Activated CD4-positive, CD25-positive, alpha-beta regulatory T cell treated with anti-CD3 and anti-CD28 coated beads, Interleukin-2, amount 50 U/mL, for 24 hours (primary cell): ENCODE results near the gene BDNF.
"Not testable (repeated sequence)": the region's sequence is repeated elsewhere in the genome, so short reads cannot be mapped to it uniquely, and the experiment has no call there.

Experiments used
- ATAC-seq, 2 donors: fragments of 150-1000 bp; cut with Tn5 transposase; one replicate each; pipeline ENCODE4 v1.10.0; 2021; ENCODE audit warnings: mild to moderate bottlenecking in 1 of 2, moderate library complexity in 1 of 2

The BDNF gene

GRCh38 chr11:27700351-27701301 lies at the start of gene BDNF:
Gene BDNF (minus strand): TSS chr11:27700455. CDS start chr11:27658564, 41,891 bp downstream.
- peak; percentile 31 to 36 for ATAC-seq

DNA sequence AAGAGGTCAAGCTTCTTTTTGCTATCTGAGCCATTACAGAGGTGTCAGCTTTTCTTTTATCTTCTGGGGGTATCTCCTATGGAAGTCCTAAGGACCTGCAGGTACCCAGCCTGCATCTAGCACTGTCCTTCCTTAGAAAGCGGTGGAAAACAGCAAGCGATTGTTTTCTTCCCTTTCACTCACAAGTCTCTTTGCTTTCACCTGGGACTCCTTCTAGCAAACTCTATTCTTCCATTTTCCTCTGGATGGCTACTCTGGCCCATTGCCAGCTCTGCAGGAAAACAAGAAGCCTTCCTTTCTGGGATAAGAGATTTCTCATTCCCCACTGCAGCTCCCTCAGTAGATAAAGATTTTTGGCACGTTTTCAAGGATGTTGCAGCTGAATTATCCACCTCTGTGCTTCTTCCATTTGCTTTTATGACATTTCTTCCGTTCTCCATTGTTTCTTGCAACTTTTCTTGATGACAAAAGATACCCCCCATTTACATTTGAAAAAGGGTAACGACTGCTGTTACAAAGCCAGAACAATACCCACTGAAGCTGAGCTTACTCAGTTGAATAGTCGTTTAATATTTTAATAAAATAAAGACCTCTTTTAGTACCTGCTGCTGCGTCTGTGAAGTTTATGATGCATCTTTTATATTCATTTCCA lies 40.2 kb upstream of the BDNF start:
- ATAC-seq = no peak

- ATAC-seq = no peak
Observed at GRCh38 chr11:27735281-27735680, 35.0 kb upstream of the BDNF start.

GRCh38 chr11:27731803-27732202 lies 31.5 kb upstream of the BDNF start:
- ATAC-seq = not testable (repeated sequence)

GRCh38 chr11:27726981-27727380 lies 26.7 kb upstream of the BDNF start:
- ATAC-seq = no peak

- ATAC-seq = no peak
Observed at GRCh38 chr11:27723687-27724086, 23.4 kb upstream of the BDNF start.

DNA sequence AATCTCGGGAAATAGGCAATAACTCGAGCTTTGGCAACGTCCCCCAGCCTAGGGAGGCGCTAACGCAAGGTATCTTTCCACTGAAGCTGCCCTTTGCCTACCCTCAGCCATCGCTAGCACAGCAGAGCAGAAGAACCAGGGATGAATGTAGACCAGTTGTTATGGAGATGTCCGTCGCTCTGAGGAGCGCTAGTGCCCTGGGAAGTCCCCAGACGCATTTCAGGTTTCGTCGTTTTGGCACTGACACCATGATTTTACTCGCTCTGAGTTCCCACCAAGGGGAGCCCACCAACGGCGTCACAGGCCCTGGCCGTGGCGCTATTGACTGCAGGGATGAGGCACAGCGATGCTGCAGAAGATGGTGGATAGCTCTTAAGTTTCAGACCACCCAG lies 22.7 kb upstream of the BDNF start:
- ATAC-seq = no peak

DNA sequence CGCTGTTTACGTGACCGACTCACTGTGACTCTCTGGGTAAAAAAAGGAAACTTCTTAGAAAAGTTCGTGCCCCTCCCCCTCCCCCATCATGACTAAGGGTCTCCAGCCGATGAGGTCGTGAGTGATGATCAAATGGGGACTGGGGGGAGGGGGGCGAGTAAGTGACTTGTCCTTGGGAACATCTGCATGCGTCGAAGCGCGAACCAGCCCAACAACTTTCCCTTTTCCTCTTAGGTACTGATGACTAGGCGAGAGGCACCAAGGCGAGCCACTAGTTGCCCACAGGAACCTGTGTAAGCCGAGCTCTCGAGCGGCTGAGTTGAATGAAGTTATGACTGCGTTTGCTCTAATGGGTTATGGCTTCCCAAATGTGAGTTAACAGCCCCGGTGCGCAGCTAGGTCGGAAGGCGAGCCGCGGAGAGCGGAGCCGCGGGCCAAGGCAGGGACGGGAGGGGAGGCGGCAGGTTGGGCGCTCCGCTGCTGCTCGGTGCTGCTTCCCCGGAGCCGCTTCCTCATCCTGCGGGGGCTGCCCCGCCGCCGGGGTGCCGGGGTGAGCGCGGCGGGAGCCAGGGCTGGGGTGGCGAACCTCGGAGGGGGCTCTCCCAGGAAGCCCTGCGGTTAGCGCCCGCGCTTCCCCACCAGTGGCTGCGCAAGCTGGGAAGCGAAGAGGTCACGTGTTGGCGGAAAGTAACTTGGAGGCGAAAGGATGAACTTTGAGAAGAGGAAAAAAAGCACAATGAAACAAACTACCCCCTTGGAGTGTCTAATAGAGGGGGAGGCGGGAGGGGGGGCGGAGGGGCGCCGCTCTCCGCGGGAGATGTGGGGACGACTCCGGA lies 22.1 kb upstream of the BDNF start:
- no peak for ATAC-seq

- no peak for ATAC-seq
Observed at GRCh38 chr11:27721264-27722116, 21.2 kb upstream of the BDNF start.

DNA sequence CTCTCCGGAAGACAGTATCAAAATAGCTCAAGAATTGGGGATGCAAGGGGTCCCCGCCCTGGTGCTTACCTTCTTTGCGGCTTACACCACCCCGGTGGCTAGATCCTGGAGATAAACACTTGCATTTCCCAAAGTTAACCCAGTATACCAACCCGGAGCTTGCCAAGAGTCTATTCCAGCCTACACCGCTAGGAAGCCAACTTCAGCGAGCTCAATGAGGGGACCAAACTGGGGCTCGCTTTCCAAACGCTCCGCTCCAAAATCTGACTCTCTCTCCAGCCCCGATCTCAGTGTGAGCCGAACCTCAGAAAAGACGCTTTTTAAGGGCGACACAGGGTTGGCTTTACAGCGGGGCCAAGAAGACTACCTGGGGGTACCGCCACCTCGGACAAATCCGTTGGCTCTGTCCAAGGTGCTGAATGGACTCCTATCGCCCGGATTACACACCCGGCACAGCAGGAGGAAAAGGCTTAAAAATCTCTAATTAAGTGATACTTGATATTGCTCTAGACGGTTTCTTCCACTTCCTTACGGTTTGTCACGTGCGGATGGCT lies 20.1 kb upstream of the BDNF start:
- ATAC-seq = no peak

DNA sequence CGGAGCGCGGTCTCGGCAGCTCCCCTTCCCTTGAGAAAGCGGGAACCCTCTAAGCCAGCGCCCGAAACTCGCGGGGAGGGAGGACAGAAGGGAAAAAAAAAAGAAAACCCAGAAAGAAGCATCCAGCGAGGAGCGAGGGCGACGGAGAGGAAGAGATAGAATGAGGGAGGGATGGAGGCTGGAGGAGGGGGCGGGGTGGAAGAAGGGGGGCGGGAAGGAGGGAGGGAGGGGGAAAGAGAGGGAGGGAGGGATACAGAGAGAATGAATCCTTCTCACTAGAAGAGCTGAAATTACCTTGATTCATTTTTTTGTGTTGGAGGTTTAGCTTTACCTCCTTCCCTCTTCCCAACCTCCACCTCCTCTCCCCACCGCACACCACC lies 19.3 kb upstream of the BDNF start:
- ATAC-seq = no peak

GRCh38 chr11:27718863-27719545 lies 18.7 kb upstream of the BDNF start:
- no peak for ATAC-seq

GRCh38 chr11:27718346-27718862 lies 18.1 kb upstream of the BDNF start:
- ATAC-seq = no peak

GRCh38 chr11:27717801-27718229 lies 17.6 kb upstream of the BDNF start:
- no peak for ATAC-seq

DNA sequence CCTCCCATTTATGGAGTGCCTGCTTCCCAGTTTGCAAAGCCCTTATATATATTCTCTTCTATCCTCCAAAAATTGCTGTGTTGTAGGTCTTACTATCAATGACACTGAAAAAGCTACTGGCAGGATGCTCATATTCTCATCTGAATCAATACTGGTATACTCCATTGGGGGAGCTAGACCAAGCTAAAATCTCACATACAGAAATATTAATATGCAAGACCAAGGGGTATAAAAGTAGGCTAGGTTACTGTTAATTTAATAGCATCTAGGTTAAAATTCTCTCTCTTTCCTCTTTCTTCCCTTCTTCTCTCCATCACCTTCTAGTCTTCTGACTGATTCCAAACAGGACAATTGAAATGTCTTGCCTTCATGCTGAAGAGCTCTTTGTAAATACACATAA lies 17.1 kb upstream of the BDNF start:
- no peak for ATAC-seq

- ATAC-seq = no peak
Observed at GRCh38 chr11:27716835-27717234, 16.6 kb upstream of the BDNF start.

DNA sequence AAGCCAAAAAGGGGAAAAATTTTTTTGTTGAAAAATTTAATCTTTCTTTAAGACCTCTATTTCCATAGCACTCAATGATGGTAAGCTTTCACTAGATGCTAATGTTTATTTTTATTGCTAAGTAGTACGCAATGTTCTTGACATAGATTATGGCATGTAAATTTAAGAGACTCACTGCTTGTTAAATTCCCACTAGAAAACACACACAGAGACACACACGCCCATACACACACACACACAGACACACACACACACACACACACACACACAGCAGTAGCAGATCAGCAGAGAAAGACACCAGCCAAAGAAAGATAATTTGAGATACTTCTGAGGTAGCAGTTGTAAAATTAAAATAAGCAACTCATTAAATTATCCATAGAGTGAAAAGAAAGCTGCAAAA lies 16.0 kb upstream of the BDNF start:
- no peak for ATAC-seq

DNA sequence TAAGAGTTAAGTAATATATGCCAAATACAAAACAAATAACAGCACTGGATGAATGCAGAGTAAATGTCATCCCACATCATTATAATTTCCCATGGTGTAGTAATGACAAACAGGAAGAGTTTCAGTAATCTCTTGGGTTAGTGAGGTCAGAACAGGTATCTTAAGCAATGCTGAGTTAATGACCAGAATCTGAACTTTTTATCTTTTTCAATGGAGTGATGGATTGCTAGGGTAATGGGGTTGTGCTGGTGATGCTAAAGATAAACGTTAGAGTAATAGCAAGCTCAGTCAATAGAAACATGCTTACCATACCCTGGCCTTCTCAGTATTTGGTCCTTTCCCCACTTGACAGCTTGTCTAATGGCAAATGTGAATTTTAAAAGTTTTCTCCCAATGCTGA lies 11.5 kb upstream of the BDNF start:
- no peak for ATAC-seq

- no peak for ATAC-seq
Observed at GRCh38 chr11:27710536-27710935, 10.3 kb upstream of the BDNF start.

DNA sequence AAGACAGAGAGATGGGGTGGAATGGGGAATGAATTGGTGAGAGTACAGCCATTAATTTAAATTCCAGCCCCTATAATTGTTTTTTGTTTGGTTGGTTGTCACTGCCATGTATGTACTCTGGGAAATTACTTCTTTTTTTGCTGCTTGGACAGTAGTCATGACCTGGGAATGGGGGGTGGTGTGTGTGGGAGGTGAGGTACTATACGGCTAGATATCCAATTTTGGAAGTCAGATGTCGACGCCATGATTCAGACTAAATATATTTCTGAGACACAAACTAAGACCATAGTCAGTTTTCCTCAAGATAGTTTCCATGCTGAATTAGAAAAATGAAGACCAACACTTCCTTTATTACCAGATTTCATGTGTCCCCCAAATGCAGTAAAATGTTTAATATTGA lies 7.4 kb upstream of the BDNF start:
- ATAC-seq = no peak
